ENCODE data around the gene TWNK.
A peak's percentile ranks its signal among the peaks of the same experiment; 100 is the strongest.

TWNK gene

GRCh38 chr10:100998991-100999741 is 11.8 kb downstream of the TWNK start:
- Histone ChIP-seq H3K79me2 (ENCODE audit: control insufficient read depth, low read length) (peaks cover 17% of the 10 kb centered on the region), H3K4me1 (ENCODE audit: control insufficient read depth, low read length) (peaks cover 29% of the 10 kb centered on the region)

GRCh38 chr10:100999742-101000126 is 12.4 kb downstream of the TWNK start, which contains the start of gene LZTS2:
TSS of gene LZTS2 (plus strand) at chr10:100999808. CDS start at chr10:101002539, 2,731 bp downstream.
- Histone ChIP-seq H3K9me3 (ENCODE audit: control insufficient read depth, insufficient read depth, low read length) (no peaks in the 10 kb centered on the region), H4K20me1 (ENCODE audit: control insufficient read depth, insufficient read depth, low read depth, low read length) (no peaks in the 10 kb centered on the region), H3K4me3 (ENCODE audit: low read length) (peak within 1 kb of the TSS; percentile 97), H3K27me3 (ENCODE audit: control insufficient read depth, low read length) (no peaks in the 10 kb centered on the region), H3K4me2 (ENCODE audit: low read length) (peak within 1 kb of the TSS; percentile 100), H3K36me3 (ENCODE audit: control insufficient read depth, low read length) (peaks cover 3% of the 10 kb centered on the region), H3K27ac (ENCODE audit: low read depth, low read length) (peak within 1 kb of the TSS; percentile 81), H3K79me2 (ENCODE audit: control insufficient read depth, low read length) (peaks cover 17% of the 10 kb centered on the region), H3K9me2 (replicated peaks; ENCODE audit: control insufficient read depth, low read length) (no peaks in the 10 kb centered on the region), H3K4me1 (ENCODE audit: control insufficient read depth, low read length) (peaks cover 29% of the 10 kb centered on the region), H3F3A (ENCODE audit: control insufficient read depth, insufficient read depth) (peaks cover 16% of the 10 kb centered on the region)
- TF ChIP-seq CTCF (IDR thresholded peaks at IDR 0.05; ENCODE audit: low read depth, low read length, poor library complexity, severe bottlenecking) = no peak
- TF ChIP-seq EZH2phosphoT487 (IDR thresholded peaks at IDR 0.05; ENCODE audit: borderline replicate concordance, low read length) = no peak

More at GRCh38 chr10:100998991-100999741, 11.8 kb downstream of the TWNK start:
- H3K9me2 ChIP-seq (replicated peaks; ENCODE audit: control insufficient read depth, low read length) = no peaks in the 10 kb centered on the region
- TF ChIP-seq CTCF (IDR thresholded peaks at IDR 0.05; ENCODE audit: low read depth, low read length, poor library complexity, severe bottlenecking) (peak; percentile 91), EZH2phosphoT487 (IDR thresholded peaks at IDR 0.05; ENCODE audit: borderline replicate concordance, low read length) (no peak)
- no peaks in the 10 kb centered on the region for H3K27me3 ChIP-seq (ENCODE audit: control insufficient read depth, low read length)
- H3K4me3 ChIP-seq (ENCODE audit: low read length) = peak overlapping the region; percentile 97
- peaks cover 22% of the 10 kb centered on the region for H3F3A ChIP-seq (ENCODE audit: control insufficient read depth, insufficient read depth)
- no peaks in the 10 kb centered on the region for H4K20me1 ChIP-seq (ENCODE audit: control insufficient read depth, insufficient read depth, low read depth, low read length)
- peak overlapping the region; percentile 81 for H3K27ac ChIP-seq (ENCODE audit: low read depth, low read length)
- peaks cover 9% of the 10 kb centered on the region for H3K36me3 ChIP-seq (ENCODE audit: control insufficient read depth, low read length)
- peak overlapping the region; percentile 100 for H3K4me2 ChIP-seq (ENCODE audit: low read length)
- H3K9me3 ChIP-seq (ENCODE audit: control insufficient read depth, insufficient read depth, low read length) = no peaks in the 10 kb centered on the region

- Histone ChIP-seq H3K4me1 (ENCODE audit: control insufficient read depth, low read length) (peaks cover 29% of the 10 kb centered on the region), H4K20me1 (ENCODE audit: control insufficient read depth, insufficient read depth, low read depth, low read length) (no peaks in the 10 kb centered on the region), H3K9me3 (ENCODE audit: control insufficient read depth, insufficient read depth, low read length) (no peaks in the 10 kb centered on the region), H3K27ac (ENCODE audit: low read depth, low read length) (no peak overlapping the region), H3K27me3 (ENCODE audit: control insufficient read depth, low read length) (no peaks in the 10 kb centered on the region), H3K36me3 (ENCODE audit: control insufficient read depth, low read length) (no peaks in the 10 kb centered on the region), H3F3A (ENCODE audit: control insufficient read depth, insufficient read depth) (peaks cover 13% of the 10 kb centered on the region), H3K4me2 (ENCODE audit: low read length) (peak overlapping the region; percentile 51), H3K79me2 (ENCODE audit: control insufficient read depth, low read length) (peaks cover 17% of the 10 kb centered on the region), H3K9me2 (replicated peaks; ENCODE audit: control insufficient read depth, low read length) (no peaks in the 10 kb centered on the region), H3K4me3 (ENCODE audit: low read length) (peak overlapping the region; percentile 49)
- TF ChIP-seq CTCF (IDR thresholded peaks at IDR 0.05; ENCODE audit: low read depth, low read length, poor library complexity, severe bottlenecking) (no peak), EZH2phosphoT487 (IDR thresholded peaks at IDR 0.05; ENCODE audit: borderline replicate concordance, low read length) (no peak)
Measured at GRCh38 chr10:101000127-101000914, 13.0 kb downstream of the TWNK start.

Measured in DOHH2 (cell line).